Measurements from ENCODE around the gene GP1BB. TPM values are rescaled to one million over a fixed set of nuclear protein-coding genes. Genes with fewer than 3 reads are reported as not detected.

Gene GP1BB
- polyA plus RNA-seq, 1 of the 3 experiments (the other 2 are of a cell fraction) = 1.5 TPM

- H3K36me3 ChIP-seq (replicated peaks in 1 of 2; ENCODE audit: control insufficient read depth in 1 of 2, insufficient read depth in 2 of 2, low read length in 1 of 2) = no peaks in the 10 kb centered on the region
- POLR2A ChIA-PET = interaction anchor here (0.6 kb wide), 1 partner anchor 40 kb away, joined by 3 read pairs; no protein-coding TSS in a partner anchor
- H4K20me1 ChIP-seq (ENCODE audit: insufficient read depth) = no peaks in the 10 kb centered on the region
- H3K9me3 ChIP-seq = no peaks in the 10 kb centered on the region
- no peak overlapping the region for H3K4me2 ChIP-seq
- DNase-seq = no peak
- no peaks in the 10 kb centered on the region for H3K79me2 ChIP-seq (ENCODE audit: insufficient read depth)
- no peaks in the 10 kb centered on the region for H3F3A ChIP-seq (replicated peaks; ENCODE audit: insufficient read depth)
- H3K9me2 ChIP-seq = no peaks in the 10 kb centered on the region
- H2AFZ ChIP-seq (ENCODE audit: low read depth) = no peak overlapping the region
- H3K27me3 ChIP-seq (ENCODE audit: insufficient read depth) = no peaks in the 10 kb centered on the region
- 62% methylated on average over 9 of the region's 13 CpGs for WGBS (ENCODE audit: low lambda C conversion rate)
- no peak overlapping the region for H3K9ac ChIP-seq
- H3K27ac ChIP-seq (ENCODE audit: low read depth in 2 of 2, low read length in 1 of 2) = no peak overlapping the region
- CTCF ChIA-PET = interaction anchor here (1.1 to 5.1 kb wide), 6 partner anchors 12 to 166 kb away, joined by 3 to 54 read pairs (median 12); no protein-coding TSS in a partner anchor
- H3K4me1 ChIP-seq (ENCODE audit: control insufficient read depth in 1 of 2, insufficient read depth in 2 of 2, low read depth in 1 of 2, low read length in 1 of 2) = peaks cover 0 to 10% of the 10 kb centered on the region in 2 experiments; a peak in 1 of 4 replicates
- H3K4me3 ChIP-seq (ENCODE audit: low read depth in 2 of 2, low read length in 1 of 2) = no peak overlapping the region
- TF ChIP-seq RXRA (IDR thresholded peaks at IDR 0.05; ENCODE audit: borderline replicate concordance, low read depth) (no peak), CTCF (IDR thresholded peaks at IDR 0.05) (no peak), MXI1 (IDR thresholded peaks at IDR 0.05; ENCODE audit: low read depth, low read length) (no peak), IRF3 (IDR thresholded peaks at IDR 0.05; ENCODE audit: low read depth, low read length) (no peak), ELF1 (IDR thresholded peaks at IDR 0.05) (no peak), FOXM1 (IDR thresholded peaks at IDR 0.05; ENCODE audit: low read depth) (no peak), PBX3 (IDR thresholded peaks at IDR 0.05) (no peak), USF2 (IDR thresholded peaks at IDR 0.05; ENCODE audit: borderline replicate concordance, low read depth, low read length) (no peak)
Observed at GRCh38 chr22:19744350-19745006, 21.1 kb downstream of the GP1BB start.

Measured in SK-N-SH (cell line).